HepG2 (cell line): ENCODE results near the gene KRTCAP3. TPM values are rescaled to one million over a fixed set of nuclear protein-coding genes. Genes with fewer than 3 reads are reported as not detected.

Experiments used
- AGO1 ChIP-seq: fragments of 200-400 bp; formaldehyde crosslinking; IDR thresholded peaks from 2 replicates; pipeline ENCODE4 v1.6.1; 2017; ENCODE audit warnings: mild to moderate bottlenecking, low read depth, low read length, moderate library complexity; ENCODE audit not compliant: poor library complexity, severe bottlenecking
- ARID2 ChIP-seq: sonication (generic); formaldehyde crosslinking; IDR thresholded peaks from 2 replicates; pipeline ENCODE4 v1.8.1; 2022; ENCODE audit warnings: mild to moderate bottlenecking, missing genetic modification reagents, borderline replicate concordance
- CSRNP2 ChIP-seq: sonication (generic); formaldehyde crosslinking; conservative IDR thresholded peaks from 2 replicates; pipeline ENCODE4 v1.8.0; 2022; ENCODE audit warnings: low read depth, missing genetic modification reagents
- ELF3 ChIP-seq: IDR thresholded peaks from 2 replicates; pipeline ENCODE4 v1.6.1; 2016; ENCODE audit warnings: missing genetic modification reagents, missing compliant biosample characterization
- FOXC1 ChIP-seq: sonication (generic); formaldehyde crosslinking; IDR thresholded peaks from 2 replicates; pipeline ENCODE4 v1.8.0; 2022; ENCODE audit warnings: mild to moderate bottlenecking, missing genetic modification reagents, borderline replicate concordance
- GPN1 ChIP-seq: sonication (generic); formaldehyde crosslinking; IDR thresholded peaks from 2 replicates; pipeline ENCODE4 v1.5.1; 2020; ENCODE audit warnings: missing genetic modification reagents, borderline replicate concordance
- GTF2F1 ChIP-seq: fragments of 150-350 bp; IDR thresholded peaks from 2 replicates; pipeline ENCODE4 v1.6.1; 2014; ENCODE audit warnings: low read length
- HOXA3 ChIP-seq: sonication (generic); formaldehyde crosslinking; IDR thresholded peaks from 2 replicates; pipeline ENCODE4 v1.5.0; 2020; ENCODE audit warnings: missing genetic modification reagents
- IKZF1 ChIP-seq: fragments of 450-650 bp; IDR thresholded peaks from 2 replicates; pipeline ENCODE4 v1.7.1; 2016
- KDM5A ChIP-seq: fragments of 200-600 bp; sonication (generic); IDR thresholded peaks from 2 replicates; pipeline ENCODE4 v1.7.0; 2018; ENCODE audit warnings: antibody characterized with exemption, mild to moderate bottlenecking, low read length, borderline replicate concordance
- LBX2 ChIP-seq: sonication (generic); formaldehyde crosslinking; IDR thresholded peaks from 2 replicates; pipeline ENCODE4 v1.5.0; 2020; ENCODE audit warnings: missing genetic modification reagents, mild to moderate bottlenecking, borderline replicate concordance
- MIER2 ChIP-seq: IDR thresholded peaks from 2 replicates; pipeline ENCODE4 v1.6.1; 2016; ENCODE audit warnings: missing biosample characterization, missing genetic modification reagents
- MTA3 ChIP-seq: sonication (generic); formaldehyde crosslinking; IDR thresholded peaks from 2 replicates; pipeline ENCODE4 v1.4.0; 2020; ENCODE audit warnings: missing genetic modification reagents
- NFE2L2 ChIP-seq: fragments of 150-350 bp; IDR thresholded peaks from 2 replicates; pipeline ENCODE4 v1.6.1; 2014; ENCODE audit warnings: low read length
- NFRKB ChIP-seq: fragments of 450-650 bp; IDR thresholded peaks from 2 replicates; pipeline ENCODE4 v1.6.1; 2017
- PHF20 ChIP-seq: sonication (generic); formaldehyde crosslinking; IDR thresholded peaks from 2 replicates; pipeline ENCODE4 v1.5.0; 2020; ENCODE audit warnings: mild to moderate bottlenecking, missing genetic modification reagents
- SRSF4 ChIP-seq: fragments of 200-400 bp; formaldehyde crosslinking; IDR thresholded peaks from one replicate; pipeline ENCODE4 v1.6.1; 2018; ENCODE audit warnings: mild to moderate bottlenecking, low read depth, low read length, moderate library complexity; ENCODE audit not compliant: poor library complexity, severe bottlenecking
- ZBTB8A ChIP-seq: sonication (generic); formaldehyde crosslinking; IDR thresholded peaks from 2 replicates; pipeline ENCODE4 v1.4.0; 2020; ENCODE audit warnings: mild to moderate bottlenecking, low read depth, missing genetic modification reagents, borderline replicate concordance
- ZFP62 ChIP-seq: sonication (generic); formaldehyde crosslinking; IDR thresholded peaks from 2 replicates; pipeline ENCODE4 v1.4.0; 2020; ENCODE audit warnings: missing genetic modification reagents
- ZNF18 ChIP-seq: sonication (generic); formaldehyde crosslinking; IDR thresholded peaks from 2 replicates; pipeline ENCODE4 v1.8.0; 2022; ENCODE audit warnings: mild to moderate bottlenecking, missing genetic modification reagents; ENCODE audit not compliant: insufficient replicate concordance
- ZNF609 ChIP-seq: sonication (generic); formaldehyde crosslinking; IDR thresholded peaks from 2 replicates; pipeline ENCODE4 v1.4.0; 2020; ENCODE audit warnings: mild to moderate bottlenecking, missing genetic modification reagents, borderline replicate concordance
- ZNF839 ChIP-seq: sonication (generic); formaldehyde crosslinking; IDR thresholded peaks from 2 replicates; pipeline ENCODE4 v1.4.0; 2020; ENCODE audit warnings: missing genetic modification reagents, mild to moderate bottlenecking, borderline replicate concordance
- polyA plus RNA-seq, 8 experiments: library from polyadenylated mRNA; depleted of rRNA in 3 of 8; stranded (reverse) in 7 of 8; unstranded in 1 of 8; fragments of >200 nt; fragmentation: Illumina TruSeq in 4 of 8; extraction: Trizol in 4 of 8; gene quantifications; 2 replicates each; pipeline versions ENCODE4 v1.2.1 to v1.2.3, GENCODE V29; 2011 to 2016; ENCODE audit warnings: low read depth in 4 of 8, missing spikeins in 1 of 8, mixed read lengths in 1 of 8; ENCODE audit not compliant: insufficient read depth in 1 of 8
- total RNA-seq, 5 experiments: library from RNA; depleted of rRNA; stranded (reverse); fragments of >200 nt; fragmentation: Illumina TruSeq; extraction: Trizol; gene quantifications; 2 replicates each; pipeline ENCODE4 v1.2.3, GENCODE V29; 2016; ENCODE audit warnings: low read depth in 1 of 5

The KRTCAP3 gene
- total and polyA plus RNA-seq, 2 of the 13 experiments (the other 11 are each of a cell fraction or from before 2014, with no cell fraction given): 2.1 to 4.5 TPM

- no peak for TF ChIP-seq MTA3 (CRISPR knock-in tag)
- TF ChIP-seq NFRKB: no peak
- peak; percentile 88 for TF ChIP-seq HOXA3
- TF ChIP-seq ZNF839 (CRISPR knock-in tag): peak; percentile 19; the same call in 1 of the 2 replicates
- TF ChIP-seq ZNF18: peak; percentile 81
- peak; percentile 72 for TF ChIP-seq KDM5A
- no peak for TF ChIP-seq CSRNP2 (CRISPR knock-in tag)
- TF ChIP-seq ZFP62 (CRISPR knock-in tag): no peak; the same call in 1 of the 2 replicates
- TF ChIP-seq PHF20 (CRISPR knock-in tag): peak; percentile 87
- TF ChIP-seq NFE2L2: no peak
- TF ChIP-seq ARID2 (CRISPR knock-in tag): peak; percentile 73; the same call in 1 of the 2 replicates
- no peak for TF ChIP-seq SRSF4
- TF ChIP-seq AGO1: peak; percentile 59
- no peak for TF ChIP-seq IKZF1
- TF ChIP-seq ELF3 (CRISPR knock-in tag): peak; percentile 95
- no peak; the same call in 1 of the 2 replicates for TF ChIP-seq GPN1
- TF ChIP-seq ZBTB8A (CRISPR knock-in tag): no peak
- no peak for TF ChIP-seq GTF2F1
- peak; percentile 88 for TF ChIP-seq FOXC1
- TF ChIP-seq MIER2 (CRISPR knock-in tag): 0 out of 2 replicates have a peak, but pooled peaks have one; percentile 50
- no peak; the same call in 1 of the 2 replicates for TF ChIP-seq ZNF609 (CRISPR knock-in tag)
- peak; percentile 84; the same call in 1 of the 2 replicates for TF ChIP-seq LBX2 (CRISPR knock-in tag)
These were observed 32.7 kb upstream of the KRTCAP3 start, which contains the start of gene PPM1G (continued) for GRCh38 chr2:27409321-27410073.
